HG02678 (cell line): ENCODE data around the gene CATSPERB.
"Not testable (repeated sequence)": the region's sequence is repeated elsewhere in the genome, so short reads cannot be mapped to it uniquely, and the experiment has no call there.

Experiments
- ATAC-seq: cut with Tn5 transposase; IDR thresholded peaks from one replicate; pipeline ENCODE4 v1.9.1; 2021; ENCODE audit warnings: mild to moderate bottlenecking, moderate library complexity; ENCODE audit not compliant: unreplicated experiment

The CATSPERB gene

DNA sequence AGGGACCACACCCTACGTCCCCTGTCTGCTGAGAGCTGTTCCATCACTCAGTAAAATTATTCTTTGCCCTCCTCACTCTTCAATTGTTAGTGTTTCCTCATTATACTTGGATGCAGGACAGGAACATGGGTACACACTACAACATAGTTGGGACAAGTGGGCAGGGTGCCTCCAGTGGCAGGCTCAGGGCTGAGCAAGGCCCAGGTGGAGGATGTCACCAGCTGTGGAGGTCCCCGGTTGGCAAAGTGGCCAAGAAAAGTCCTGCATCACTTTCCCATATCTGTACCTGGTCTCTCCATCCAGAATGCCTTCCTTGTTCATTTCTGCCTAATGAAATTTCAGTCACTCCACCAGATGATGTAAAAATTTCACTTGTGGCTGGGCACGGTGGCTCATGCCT, 149.1 kb downstream of the CATSPERB start:
- ATAC-seq, result no peak

GRCh38 chr14:91580876-91581577, 150.9 kb downstream of the CATSPERB start:
- no peak for ATAC-seq

- no peak for ATAC-seq
Observed at GRCh38 chr14:91577632-91578233, 154.2 kb downstream of the CATSPERB start.

- no peak for ATAC-seq
Observed at GRCh38 chr14:91575469-91576208, 156.2 kb downstream of the CATSPERB start.

DNA sequence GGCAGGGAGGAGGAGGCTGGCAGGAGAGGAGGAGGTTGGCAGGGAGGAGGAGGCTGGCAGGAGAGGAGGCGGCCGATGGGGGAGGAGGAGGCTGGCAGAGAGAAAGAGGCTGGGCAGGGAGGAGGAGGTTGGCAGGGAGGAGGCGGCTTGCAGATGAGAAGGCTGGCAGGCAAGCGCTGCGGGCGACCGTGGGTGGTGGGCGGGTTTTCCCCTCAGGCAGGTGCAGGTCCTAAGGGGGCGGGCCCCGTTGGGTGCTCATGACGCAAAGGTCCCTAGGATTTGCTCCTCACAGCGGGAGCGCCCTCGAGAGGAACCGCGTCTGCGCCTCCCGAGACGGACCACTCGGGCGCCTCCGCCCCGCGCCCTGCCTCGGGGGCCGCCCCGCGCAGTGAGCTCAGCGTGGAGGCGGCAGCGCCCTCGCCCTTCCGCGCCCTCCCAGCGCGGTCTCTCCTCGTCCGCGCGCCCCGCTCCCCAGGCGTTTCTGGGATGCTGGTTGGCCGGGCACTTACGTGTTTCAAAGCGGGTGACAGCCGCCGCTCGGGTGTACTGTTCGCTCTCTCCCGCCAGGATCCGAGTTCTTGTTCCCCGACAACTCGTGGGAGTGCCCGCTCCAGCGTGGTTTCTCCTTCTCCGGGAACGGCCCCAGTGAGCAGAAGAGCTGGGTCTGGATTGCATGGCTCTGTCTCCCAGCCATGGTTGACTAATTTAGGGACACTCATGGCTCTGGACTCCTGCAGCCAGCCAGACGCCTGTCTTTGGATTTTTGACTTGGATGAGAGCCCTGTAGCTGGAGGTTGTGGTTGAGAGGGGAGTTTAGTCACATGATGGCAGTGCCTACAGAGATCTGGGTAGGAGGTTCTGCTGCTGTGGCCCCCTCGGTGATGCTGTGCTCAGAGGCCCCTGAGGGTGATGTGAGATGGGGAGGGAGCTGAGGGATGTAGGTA, 157.7 kb downstream of the CATSPERB start:
- no peak for ATAC-seq

DNA sequence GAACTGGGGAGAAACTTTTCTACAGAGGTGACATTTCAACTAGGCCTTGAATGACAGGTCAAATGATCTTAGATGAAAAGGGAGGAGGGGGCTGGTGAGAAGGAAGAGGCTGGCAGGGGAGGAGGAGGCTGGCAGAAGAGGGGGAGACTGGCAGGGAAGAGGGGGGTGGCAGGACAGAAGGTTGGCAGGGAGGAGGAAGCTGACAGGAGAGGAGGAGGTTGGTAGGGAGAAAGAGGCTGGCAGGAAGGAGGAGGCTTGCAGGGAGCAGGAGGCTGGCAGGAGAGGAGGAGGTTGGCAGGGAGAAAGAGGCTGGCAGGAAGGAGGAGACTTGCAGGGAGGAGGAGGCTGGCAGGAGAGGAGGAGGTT, 158.4 kb downstream of the CATSPERB start:
- no peak for ATAC-seq

GRCh38 chr14:91570021-91570420, 161.9 kb downstream of the CATSPERB start:
- ATAC-seq, result no peak

DNA sequence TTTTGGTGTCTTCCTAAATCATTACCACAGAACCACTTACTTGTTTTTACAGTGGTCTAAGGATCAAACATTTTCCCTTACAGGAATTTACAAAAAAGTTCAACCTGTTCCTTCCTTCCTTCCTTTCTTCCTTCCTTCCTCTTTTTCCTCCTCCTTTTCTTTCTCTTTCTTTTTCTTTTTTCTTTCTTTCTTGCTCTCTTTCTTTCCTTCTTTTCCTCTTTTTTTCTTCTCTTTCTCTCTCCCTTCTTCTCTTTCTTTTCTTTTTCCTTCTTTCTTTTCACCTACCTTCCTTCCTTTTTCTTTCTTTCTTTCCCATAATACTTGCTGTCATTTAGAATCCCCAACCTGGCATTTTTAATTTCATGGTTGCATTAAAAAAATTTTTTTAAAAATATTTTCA, 162.6 kb downstream of the CATSPERB start:
- ATAC-seq, result no peak

GRCh38 chr14:91568626-91569025, 163.3 kb downstream of the CATSPERB start:
- no peak for ATAC-seq

GRCh38 chr14:91567827-91568226, 164.1 kb downstream of the CATSPERB start:
- ATAC-seq, result not testable (repeated sequence)

DNA sequence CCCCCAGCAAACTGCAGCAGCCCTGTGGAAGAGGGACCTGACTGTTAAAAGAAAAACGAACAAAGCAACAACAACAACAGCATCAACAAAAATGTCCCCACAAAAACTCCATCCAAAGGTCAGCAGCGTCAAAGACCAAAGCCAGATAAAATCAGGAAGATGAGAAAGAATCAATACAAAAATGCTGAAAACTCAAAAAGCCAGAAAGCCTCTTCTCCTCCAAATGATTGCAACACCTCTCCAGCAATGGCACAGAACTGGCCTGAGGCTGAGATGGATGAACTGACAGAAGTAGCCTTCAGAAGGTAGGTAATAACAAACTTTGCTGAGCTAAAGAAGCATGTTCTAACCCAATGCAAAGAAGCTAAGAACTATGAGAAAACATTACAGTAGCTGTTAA, 176.4 kb downstream of the CATSPERB start:
- no peak for ATAC-seq

GRCh38 chr14:91554535-91555332, 177.2 kb downstream of the CATSPERB start:
- no peak for ATAC-seq

DNA sequence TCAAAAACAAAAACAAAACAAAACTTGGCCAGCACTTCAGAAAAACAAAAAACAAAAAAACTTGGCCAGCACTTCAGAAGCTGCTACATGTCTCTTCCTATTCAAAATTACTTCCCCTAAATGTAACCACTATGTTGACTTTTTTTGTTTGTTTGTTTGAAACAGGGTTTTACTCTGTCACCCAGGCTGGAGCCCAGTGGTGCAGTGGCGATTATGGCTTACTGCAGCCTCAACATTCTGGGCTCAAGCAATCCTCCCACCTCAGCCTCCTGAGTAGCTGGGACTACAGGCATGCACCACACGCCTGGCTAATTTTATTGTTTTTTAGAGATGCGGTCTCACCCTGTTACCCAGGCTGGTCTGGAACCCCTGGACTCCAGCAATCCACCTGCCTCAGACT, 183.8 kb downstream of the CATSPERB start:
- no peak for ATAC-seq

GRCh38 chr14:91545946-91546716, 185.8 kb downstream of the CATSPERB start:
- ATAC-seq, result no peak

- no peak for ATAC-seq
Observed at GRCh38 chr14:91545204-91545603, 186.7 kb downstream of the CATSPERB start.

DNA sequence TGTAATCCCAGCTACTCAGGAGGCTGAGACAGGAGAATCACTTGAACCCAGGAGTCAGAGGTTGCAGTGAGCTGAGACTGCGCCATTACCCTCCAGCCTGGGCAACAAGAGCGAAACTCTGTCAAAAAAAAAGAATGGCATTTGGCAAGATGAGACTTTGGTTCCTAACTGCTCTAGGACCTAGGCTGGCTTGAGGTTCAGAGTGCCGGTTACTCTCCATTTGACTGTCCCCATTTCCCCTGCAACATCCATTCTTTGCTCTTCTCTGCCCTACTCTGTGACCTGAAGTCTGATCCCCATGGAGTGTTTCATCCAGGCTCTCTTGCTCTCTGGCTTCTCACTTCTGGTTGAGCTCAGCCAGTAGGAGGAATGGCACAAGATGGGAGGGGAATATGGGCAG, 195.6 kb downstream of the CATSPERB start:
- ATAC-seq, result no peak

DNA sequence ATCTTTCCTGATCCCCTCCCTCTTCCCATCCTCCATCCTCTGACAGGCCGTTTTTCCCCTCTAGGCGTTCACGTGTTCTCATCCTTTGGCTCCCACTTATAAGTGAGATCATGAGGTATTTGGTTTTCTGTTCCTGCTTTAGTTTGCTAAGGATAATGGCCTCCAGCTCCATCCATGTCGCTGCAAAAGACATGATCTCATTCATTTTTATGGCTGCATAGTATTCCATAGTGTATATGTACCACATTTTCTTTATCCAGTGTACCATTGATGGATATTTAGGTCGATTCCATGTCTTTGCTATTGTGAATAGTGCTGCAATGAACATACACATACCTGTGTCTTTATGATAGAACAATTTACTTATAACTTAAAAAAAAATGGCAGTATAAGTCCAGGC, 197.8 kb downstream of the CATSPERB start:
- ATAC-seq, result not testable (repeated sequence)

DNA sequence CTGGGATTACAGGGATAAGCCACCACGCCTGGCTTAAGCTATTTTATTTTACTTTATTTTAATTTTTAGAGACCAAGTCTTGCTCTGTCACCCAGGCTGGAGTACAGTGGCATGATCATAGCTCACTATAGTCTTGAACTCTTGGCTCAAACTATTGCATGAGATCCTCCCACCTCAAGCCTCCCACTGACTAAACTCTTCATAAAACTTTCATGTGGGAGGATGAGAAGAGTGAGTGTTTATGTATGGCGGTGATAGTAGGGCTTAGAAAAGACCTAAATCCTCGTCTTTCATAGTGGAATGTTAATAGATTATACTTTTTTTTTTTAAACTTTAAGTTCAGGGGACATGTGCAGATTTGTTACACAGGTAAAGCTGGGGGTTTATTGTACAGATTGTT, 198.3 kb downstream of the CATSPERB start:
- no peak for ATAC-seq
